SK-N-SH (cell line): ENCODE data around the gene TEX28. TPM values are rescaled to one million over a fixed set of nuclear protein-coding genes. Genes with fewer than 3 reads are reported as not detected.

Experiments used
- CTCF ChIA-PET: fragments of 300-600, 350-600 bp; formaldehyde crosslinking; extraction: SDS; loops from one replicate; lab custom pipeline; 2021; lab: Yijun Ruan, JAX
- POLR2A ChIA-PET: fragments of 350-600 bp; sonication (Branson Sonifier 250); formaldehyde crosslinking; extraction: SDS; loops from one replicate; lab custom pipeline; 2020; ENCODE audit warnings: antibody characterized with exemption, inconsistent platforms; lab: Yijun Ruan, JAX
- DNase-seq: peaks from one replicate; pipeline ENCODE4 v3.0.0; 2012
- H2AFZ ChIP-seq: fragments of 200-600 bp; sonication (generic); 2 replicates; pipeline ENCODE4 v1.8.1; 2016; ENCODE audit warnings: antibody characterized with exemption, mild to moderate bottlenecking, low read depth
- H3F3A ChIP-seq: fragments of 200-600 bp; sonication (generic); replicated peaks from 2 replicates; pipeline ENCODE3; 2016; ENCODE audit warnings: antibody characterized with exemption, mild to moderate bottlenecking; ENCODE audit not compliant: insufficient read depth
- H3K27ac ChIP-seq, 2 experiments: fragments of 200-500 bp in 1 of 2; fragments of 200-600 bp in 1 of 2; sonication (Bioruptor generic) in 1 of 2; sonication (generic), shearing (Covaris generic) in 1 of 2; 2 replicates each; pipeline versions ENCODE4 v1.5.1 to v1.6.1; 2014 to 2016; ENCODE audit warnings: low read depth in 2 of 2, inconsistent platforms in 1 of 2, low read length in 1 of 2, mild to moderate bottlenecking in 1 of 2, mixed read lengths in 1 of 2
- H3K27me3 ChIP-seq: fragments of 200-600 bp; sonication (generic), shearing (Covaris generic); 2 replicates; pipeline ENCODE4 v1.6.1; 2016; ENCODE audit warnings: mixed run types; ENCODE audit not compliant: insufficient read depth
- H3K36me3 ChIP-seq, 2 experiments: fragments of 200-500 bp in 1 of 2; fragments of 200-600 bp in 1 of 2; sonication (Bioruptor generic) in 1 of 2; sonication (generic) in 1 of 2; replicated peaks in 1 of 2; 2 replicates each; pipeline versions ENCODE3 to v1.5.1; 2014 to 2016; ENCODE audit warnings: low read length in 1 of 2, mild to moderate bottlenecking in 1 of 2; ENCODE audit not compliant: insufficient read depth in 2 of 2, control insufficient read depth in 1 of 2
- H3K4me1 ChIP-seq, 2 experiments: fragments of 200-500 bp in 1 of 2; fragments of 200-600 bp in 1 of 2; sonication (Bioruptor generic) in 1 of 2; sonication (generic), shearing (Covaris generic) in 1 of 2; 2 replicates each; pipeline versions ENCODE4 v1.5.1 to v1.6.1; 2014 to 2016; ENCODE audit warnings: low read depth in 1 of 2, low read length in 1 of 2, mixed run types in 1 of 2; ENCODE audit not compliant: insufficient read depth in 2 of 2, control insufficient read depth in 1 of 2
- H3K4me2 ChIP-seq: fragments of 200-600 bp; sonication (generic), shearing (Covaris generic); 2 replicates; pipeline ENCODE4 v1.6.1; 2017; ENCODE audit warnings: mixed run types
- H3K4me3 ChIP-seq, 2 experiments: fragments of 200-500 bp in 1 of 2; fragments of 200-600 bp in 1 of 2; sonication (Bioruptor generic) in 1 of 2; sonication (generic), shearing (Covaris generic) in 1 of 2; 2 replicates each; pipeline versions ENCODE4 v1.5.1 to v1.8.1; 2014 to 2016; ENCODE audit warnings: low read depth in 2 of 2, inconsistent platforms in 1 of 2, low read length in 1 of 2, mild to moderate bottlenecking in 1 of 2, mixed read lengths in 1 of 2, moderate library complexity in 1 of 2
- H3K79me2 ChIP-seq: fragments of 200-600 bp; sonication (generic); 2 replicates; pipeline ENCODE4 v1.8.1; 2017; ENCODE audit warnings: mild to moderate bottlenecking; ENCODE audit not compliant: insufficient read depth
- H3K9ac ChIP-seq: fragments of 200-600 bp; sonication (generic); 2 replicates; pipeline ENCODE4 v1.6.1; 2017; ENCODE audit warnings: mixed run types
- H3K9me2 ChIP-seq: fragments of 200-600 bp; sonication (generic); 2 replicates; pipeline ENCODE4 v1.6.1; 2017; ENCODE audit warnings: mixed run types
- H3K9me3 ChIP-seq: fragments of 200-600 bp; sonication (generic); 2 replicates; pipeline ENCODE4 v1.6.1; 2017; ENCODE audit warnings: mixed run types, mild to moderate bottlenecking, moderate library complexity
- H4K20me1 ChIP-seq: fragments of 200-600 bp; sonication (generic); 2 replicates; pipeline ENCODE4 v1.6.1; 2017; ENCODE audit warnings: mild to moderate bottlenecking, mixed run types; ENCODE audit not compliant: insufficient read depth
- CTCF ChIP-seq: fragments of 200-600 bp; sonication (generic); IDR thresholded peaks from 2 replicates; pipeline ENCODE4 v1.6.1; 2017; ENCODE audit warnings: antibody characterized with exemption, mild to moderate bottlenecking, moderate library complexity
- EZH2phosphoT487 ChIP-seq: fragments of 200-600 bp; sonication (generic); IDR thresholded peaks from 2 replicates; pipeline ENCODE4 v1.6.1; 2017; ENCODE audit warnings: low read depth, mixed run types, mild to moderate bottlenecking, antibody characterized with exemption, moderate library complexity, borderline replicate concordance
- FOSL2 ChIP-seq: IDR thresholded peaks from 2 replicates; pipeline ENCODE4 v1.4.0; 2012; ENCODE audit warnings: low read depth, mild to moderate bottlenecking, moderate library complexity, borderline replicate concordance
- FOXJ3 ChIP-seq: sonication (generic); formaldehyde crosslinking; IDR thresholded peaks from 2 replicates; pipeline ENCODE4 v1.5.1; 2020; ENCODE audit warnings: mild to moderate bottlenecking, missing genetic modification reagents
- GABPA ChIP-seq: IDR thresholded peaks from 2 replicates; pipeline ENCODE4 v1.4.0; 2012; ENCODE audit warnings: low read depth, mild to moderate bottlenecking
- IRF3 ChIP-seq: fragments of 150-350 bp; IDR thresholded peaks from 2 replicates; pipeline ENCODE4 v1.6.1; 2016; ENCODE audit warnings: mild to moderate bottlenecking, low read depth, low read length
- MAX ChIP-seq: IDR thresholded peaks from 2 replicates; pipeline ENCODE4 v1.4.0; 2012; ENCODE audit warnings: low read depth
- MEF2A ChIP-seq: IDR thresholded peaks from 2 replicates; pipeline ENCODE4 v1.4.0; 2012; ENCODE audit warnings: low read depth, borderline replicate concordance
- NFIC ChIP-seq: IDR thresholded peaks from 2 replicates; pipeline ENCODE4 v1.4.0; 2012; ENCODE audit warnings: borderline replicate concordance
- NRF1 ChIP-seq: IDR thresholded peaks from 2 replicates; pipeline ENCODE4 v1.6.1; 2012; ENCODE audit warnings: low read depth, mild to moderate bottlenecking, low read length
- RAD21 ChIP-seq: IDR thresholded peaks from 2 replicates; pipeline ENCODE4 v1.6.1; 2012; ENCODE audit warnings: mild to moderate bottlenecking, low read length
- YY1 ChIP-seq: IDR thresholded peaks from 2 replicates; pipeline ENCODE4 v1.4.0; 2012; ENCODE audit warnings: low read depth, mild to moderate bottlenecking
- WGBS: methylation state at CpG from one replicate; pipeline ENCODE4 v1.1.6; 2017; ENCODE audit warnings: low lambda C conversion rate; 5-methylcytosine and 5-hydroxymethylcytosine counted together
- polyA plus RNA-seq, 3 experiments: library from polyadenylated mRNA; depleted of rRNA; stranded (reverse); fragments of >200 nt; gene quantifications; 2 replicates each; pipeline ENCODE4 v1.2.3, GENCODE V29; 2012
- TF ChIP-seq, protein P1 (sequence below): fragments of 150-350 bp; IDR thresholded peaks from 2 replicates; pipeline ENCODE4 v1.6.1; 2017; ENCODE audit warnings: antibody characterized with exemption, low read length, low read depth, borderline replicate concordance
- TF ChIP-seq, protein P2 (sequence below): IDR thresholded peaks from 2 replicates; pipeline ENCODE4 v1.4.0; 2012; ENCODE audit warnings: low read depth, borderline replicate concordance

TEX28 gene
- polyA plus RNA-seq, 1 of the 3 experiments (the other 2 are of a cell fraction): not detected

GRCh38 chrX:154315416-154315815 lies 20.5 kb upstream of the TEX28 start:
- 35% methylated on average over 2 of the region's 3 CpGs for WGBS
- H3K79me2 ChIP-seq: no peaks in the 10 kb centered on the region
- no peaks in the 10 kb centered on the region for H4K20me1 ChIP-seq
- H3K36me3 ChIP-seq: no peaks in the 10 kb centered on the region
- CTCF ChIA-PET: interaction anchor here (1.8 kb wide), 1 partner anchor 14 kb away, joined by 4 read pairs; no protein-coding TSS in a partner anchor
- TF ChIP-seq MAX (no peak), RAD21 (no peak), YY1 (no peak), NFIC (no peak), FOXJ3 (CRISPR knock-in tag) (no peak), FOSL2 (no peak), MEF2A (no peak), IRF3 (no peak), GABPA (no peak), EZH2phosphoT487 (no peak), NRF1 (no peak), CTCF (no peak)
- TF ChIP-seq, protein P1, sequence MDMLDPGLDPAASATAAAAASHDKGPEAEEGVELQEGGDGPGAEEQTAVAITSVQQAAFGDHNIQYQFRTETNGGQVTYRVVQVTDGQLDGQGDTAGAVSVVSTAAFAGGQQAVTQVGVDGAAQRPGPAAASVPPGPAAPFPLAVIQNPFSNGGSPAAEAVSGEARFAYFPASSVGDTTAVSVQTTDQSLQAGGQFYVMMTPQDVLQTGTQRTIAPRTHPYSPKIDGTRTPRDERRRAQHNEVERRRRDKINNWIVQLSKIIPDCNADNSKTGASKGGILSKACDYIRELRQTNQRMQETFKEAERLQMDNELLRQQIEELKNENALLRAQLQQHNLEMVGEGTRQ: no peak
- TF ChIP-seq, protein P2, sequence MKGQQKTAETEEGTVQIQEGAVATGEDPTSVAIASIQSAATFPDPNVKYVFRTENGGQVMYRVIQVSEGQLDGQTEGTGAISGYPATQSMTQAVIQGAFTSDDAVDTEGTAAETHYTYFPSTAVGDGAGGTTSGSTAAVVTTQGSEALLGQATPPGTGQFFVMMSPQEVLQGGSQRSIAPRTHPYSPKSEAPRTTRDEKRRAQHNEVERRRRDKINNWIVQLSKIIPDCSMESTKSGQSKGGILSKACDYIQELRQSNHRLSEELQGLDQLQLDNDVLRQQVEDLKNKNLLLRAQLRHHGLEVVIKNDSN: no peak
- TF ChIP-seq, all 33 proteins: peak for 0
- Histone ChIP-seq H3K4me3 (no peak overlapping the region), H3K27me3 (peaks cover 54% of the 10 kb centered on the region), H3F3A (no peaks in the 10 kb centered on the region), H2AFZ (no peak overlapping the region), H3K9me2 (no peaks in the 10 kb centered on the region), H3K27ac (no peak overlapping the region), H3K9ac (no peak overlapping the region), H3K4me1 (no peaks in the 10 kb centered on the region), H3K4me2 (no peak overlapping the region), H3K9me3 (no peaks in the 10 kb centered on the region)
- POLR2A ChIA-PET: no interaction called here
- no peak for DNase-seq
